H1 (cell line): Measurements from ENCODE around the gene USP16. TPM values are rescaled to one million over a fixed set of nuclear protein-coding genes. Genes with fewer than 3 reads are reported as not detected.
"Not testable (repeated sequence)": the region's sequence is repeated elsewhere in the genome, so short reads cannot be mapped to it uniquely, and the experiment has no call there.

ENCODE experiments used
- CTCF ChIA-PET: fragments of 300-600 bp; sonication (Branson Sonifier 250); formaldehyde crosslinking; loops from one replicate; lab custom pipeline; 2021; ENCODE audit not compliant: partially characterized antibody; lab: Charles Lee
- POLR2A ChIA-PET: fragments of 300-600 bp; sonication (Branson Sonifier 250); formaldehyde crosslinking; loops from one replicate; lab custom pipeline; 2021; ENCODE audit warnings: inconsistent platforms; ENCODE audit not compliant: partially characterized antibody; lab: Charles Lee
- DNase-seq, 2 experiments: peaks; one replicate each; pipeline versions ENCODE4 v3.0.0 to v3.0.0-alpha.2; 2010 to 2022; ENCODE audit warnings: low spot score in 2 of 2, low read depth in 1 of 2, mixed read lengths in 1 of 2
- FAIRE-seq: peaks from 2 replicates; lab custom pipeline; 2011; peaks lifted over from hg19 to GRCh38; lab: Jason Lieb, UNC
- H2AFZ ChIP-seq: 2 replicates; pipeline ENCODE4 v1.8.1; 2012; ENCODE audit warnings: low read length, inconsistent platforms
- H2AK5ac ChIP-seq: 2 replicates; pipeline ENCODE4 v1.6.1; 2013; ENCODE audit warnings: low read depth, low read length
- H2BK120ac ChIP-seq: replicated peaks from 2 replicates; pipeline ENCODE3; 2013; ENCODE audit warnings: low read depth, low read length, inconsistent platforms
- H2BK12ac ChIP-seq: 2 replicates; pipeline ENCODE4 v1.6.1; 2013; ENCODE audit warnings: low read depth, low read length
- H2BK15ac ChIP-seq: 2 replicates; pipeline ENCODE4 v1.6.1; 2013; ENCODE audit warnings: low read length
- H2BK20ac ChIP-seq: 2 replicates; pipeline ENCODE4 v1.6.1; 2013; ENCODE audit warnings: low read length
- H2BK5ac ChIP-seq: 2 replicates; pipeline ENCODE4 v1.6.1; 2013; ENCODE audit warnings: low read depth, low read length
- H3K14ac ChIP-seq: 2 replicates; pipeline ENCODE4 v1.6.1; 2013; ENCODE audit warnings: inconsistent platforms; ENCODE audit not compliant: insufficient read length
- H3K18ac ChIP-seq: 2 replicates; pipeline ENCODE4 v1.6.1; 2013; ENCODE audit warnings: low read length; ENCODE audit errors: extremely low read depth
- H3K23ac ChIP-seq: 2 replicates; pipeline ENCODE4 v1.6.1; 2013; ENCODE audit warnings: inconsistent platforms; ENCODE audit not compliant: insufficient read length
- H3K23me2 ChIP-seq: 2 replicates; pipeline ENCODE4 v1.6.1; 2013; ENCODE audit warnings: low read depth, low read length
- H3K27ac ChIP-seq: 2 replicates; pipeline ENCODE4 v1.6.1; 2011; ENCODE audit warnings: low read depth, low read length, inconsistent platforms
- H3K27me3 ChIP-seq, 4 experiments: replicated peaks in 1 of 4; 1 replicate in 1 of 4; 2 replicates in 3 of 4; pipeline versions ENCODE4 v1.6.1 to v1.8.1; 2011 to 2013; ENCODE audit warnings: low read length in 3 of 4, mild to moderate bottlenecking in 3 of 4, inconsistent platforms in 2 of 4, mixed read lengths in 2 of 4, moderate library complexity in 1 of 4; ENCODE audit not compliant: control insufficient read depth in 3 of 4, insufficient read depth in 3 of 4; ENCODE audit errors: extremely low read depth in 1 of 4
- H3K36me3 ChIP-seq, 4 experiments: 2 replicates each; pipeline versions ENCODE4 v1.6.1 to v1.8.1; 2011 to 2013; ENCODE audit warnings: mild to moderate bottlenecking in 4 of 4, low read length in 3 of 4, moderate library complexity in 2 of 4, control low read depth in 1 of 4, inconsistent platforms in 1 of 4; ENCODE audit not compliant: insufficient read depth in 4 of 4, control insufficient read depth in 2 of 4
- H3K4ac ChIP-seq: replicated peaks from 2 replicates; pipeline ENCODE3; 2013; ENCODE audit warnings: low read length, low read depth, mixed read lengths, inconsistent platforms; ENCODE audit not compliant: insufficient read length
- H3K4me1 ChIP-seq, 4 experiments: replicated peaks in 1 of 4; 1 replicate in 1 of 4; 2 replicates in 3 of 4; pipeline versions ENCODE4 v1.6.1 to v1.8.1; 2011 to 2013; ENCODE audit warnings: low read length in 3 of 4, inconsistent platforms in 2 of 4, mixed read lengths in 1 of 4; ENCODE audit not compliant: insufficient read depth in 4 of 4, control insufficient read depth in 3 of 4
- H3K4me2 ChIP-seq, 2 experiments: 2 replicates each; pipeline versions ENCODE4 v1.6.1 to v1.8.1; 2011 to 2013; ENCODE audit warnings: low read depth in 2 of 2, low read length in 2 of 2, control low read depth in 1 of 2, inconsistent platforms in 1 of 2, mild to moderate bottlenecking in 1 of 2; ENCODE audit not compliant: insufficient read depth in 1 of 2
- H3K4me3 ChIP-seq, 4 experiments: fragments of 200-600, 300-600 bp in 1 of 4; sonication (generic), shearing (Covaris generic), sonication (Bioruptor Twin) in 1 of 4; 2 replicates each; pipeline versions ENCODE4 v1.5.1 to v1.8.1; 2011 to 2016; ENCODE audit warnings: low read length in 4 of 4, low read depth in 3 of 4, control low read depth in 2 of 4, inconsistent platforms in 2 of 4, mild to moderate bottlenecking in 2 of 4, mixed read lengths in 1 of 4, moderate library complexity in 1 of 4; ENCODE audit not compliant: insufficient read depth in 2 of 4; ENCODE audit errors: extremely low read depth in 1 of 4
- H3K56ac ChIP-seq: replicated peaks from 2 replicates; pipeline ENCODE3; 2013; ENCODE audit warnings: low read depth, mild to moderate bottlenecking, mixed read lengths, low read length, inconsistent platforms; ENCODE audit not compliant: insufficient read length
- H3K79me1 ChIP-seq: 2 replicates; pipeline ENCODE4 v1.6.1; 2013; ENCODE audit warnings: low read depth, low read length, control low read depth
- H3K79me2 ChIP-seq, 2 experiments: 2 replicates each; pipeline versions ENCODE4 v1.6.1 to v1.8.1; 2012 to 2013; ENCODE audit warnings: low read length in 2 of 2, mild to moderate bottlenecking in 2 of 2, inconsistent platforms in 1 of 2; ENCODE audit not compliant: insufficient read depth in 2 of 2, control insufficient read depth in 1 of 2
- H3K9ac ChIP-seq, 4 experiments: replicated peaks in 1 of 4; 1 replicate in 1 of 4; 2 replicates in 3 of 4; pipeline versions ENCODE4 v1.6.1 to v1.8.1; 2011 to 2013; ENCODE audit warnings: low read depth in 3 of 4, low read length in 3 of 4, control low read depth in 2 of 4, mild to moderate bottlenecking in 2 of 4, moderate library complexity in 2 of 4, inconsistent platforms in 1 of 4; ENCODE audit errors: extremely low read depth in 1 of 4
- H3K9me3 ChIP-seq, 2 experiments: 2 replicates each; pipeline versions ENCODE4 v1.6.1 to v1.8.1; 2012 to 2013; ENCODE audit warnings: mild to moderate bottlenecking in 2 of 2, moderate library complexity in 2 of 2, control low read depth in 1 of 2, inconsistent platforms in 1 of 2, low read depth in 1 of 2, low read length in 1 of 2, mixed read lengths in 1 of 2; ENCODE audit not compliant: insufficient read depth in 2 of 2
- H4K20me1 ChIP-seq, 2 experiments: replicated peaks in 1 of 2; 2 replicates each; pipeline versions ENCODE3 to v1.8.1; 2011 to 2013; ENCODE audit warnings: inconsistent platforms in 2 of 2, low read length in 2 of 2, mild to moderate bottlenecking in 1 of 2; ENCODE audit not compliant: insufficient read depth in 2 of 2, control insufficient read depth in 1 of 2
- H4K5ac ChIP-seq: 2 replicates; pipeline ENCODE4 v1.6.1; 2013; ENCODE audit warnings: low read length, low read depth, mixed read lengths, inconsistent platforms; ENCODE audit not compliant: insufficient read length
- H4K8ac ChIP-seq: 2 replicates; pipeline ENCODE4 v1.8.0; 2013; ENCODE audit warnings: mild to moderate bottlenecking, moderate library complexity, low read length, inconsistent platforms; ENCODE audit not compliant: insufficient read depth; ENCODE audit errors: extremely low read depth
- H4K91ac ChIP-seq: replicated peaks from 2 replicates; pipeline ENCODE3; 2013; ENCODE audit warnings: low read length, mixed read lengths, inconsistent platforms; ENCODE audit not compliant: insufficient read length
- WGBS, 2 experiments: shearing (Covaris generic) in 1 of 2; methylation state at CpG; one replicate each; pipeline versions ENCODE4 v1.1.6 to v1.1.7; 2013 to 2015; ENCODE audit warnings: low lambda C conversion rate in 2 of 2, mixed read lengths in 2 of 2, inconsistent platforms in 1 of 2, low coverage in 1 of 2, missing lambda C conversion rate in 1 of 2; ENCODE audit not compliant: insufficient replicate concordance in 2 of 2, insufficient coverage in 1 of 2, insufficient read length in 1 of 2; ENCODE audit errors: extremely low coverage in 1 of 2, missing lambda C conversion rate in 1 of 2; 5-methylcytosine and 5-hydroxymethylcytosine counted together
- polyA plus RNA-seq, 7 experiments: library from polyadenylated mRNA; depleted of rRNA in 3 of 7; stranded (reverse) in 5 of 7; unstranded in 2 of 7; fragments of >200 nt in 5 of 7; fragments of 200-250 nt in 2 of 7; gene quantifications; 1 replicate in 5 of 7; 2 replicates in 1 of 7; 4 replicates in 1 of 7; pipeline versions ENCODE4 v1.2.1 to v1.2.3, GENCODE V29; 2011 to 2013; ENCODE audit warnings: missing spikeins in 2 of 7, mixed read lengths in 2 of 7
- total RNA-seq: library from RNA; stranded (reverse); fragmentation: NEBNext Ultra II Directional; extraction: Animal tissue kit (Norgen Biotek cat#: 25700); gene quantifications from 2 replicates; pipeline ENCODE4 v1.2.1, GENCODE V29; 2021

USP16 gene
- total and polyA plus RNA-seq, 2 of the 8 experiments (the other 6 are each of a cell fraction or from before 2014, with no cell fraction given), result 3.4 to 19.1 TPM

DNA sequence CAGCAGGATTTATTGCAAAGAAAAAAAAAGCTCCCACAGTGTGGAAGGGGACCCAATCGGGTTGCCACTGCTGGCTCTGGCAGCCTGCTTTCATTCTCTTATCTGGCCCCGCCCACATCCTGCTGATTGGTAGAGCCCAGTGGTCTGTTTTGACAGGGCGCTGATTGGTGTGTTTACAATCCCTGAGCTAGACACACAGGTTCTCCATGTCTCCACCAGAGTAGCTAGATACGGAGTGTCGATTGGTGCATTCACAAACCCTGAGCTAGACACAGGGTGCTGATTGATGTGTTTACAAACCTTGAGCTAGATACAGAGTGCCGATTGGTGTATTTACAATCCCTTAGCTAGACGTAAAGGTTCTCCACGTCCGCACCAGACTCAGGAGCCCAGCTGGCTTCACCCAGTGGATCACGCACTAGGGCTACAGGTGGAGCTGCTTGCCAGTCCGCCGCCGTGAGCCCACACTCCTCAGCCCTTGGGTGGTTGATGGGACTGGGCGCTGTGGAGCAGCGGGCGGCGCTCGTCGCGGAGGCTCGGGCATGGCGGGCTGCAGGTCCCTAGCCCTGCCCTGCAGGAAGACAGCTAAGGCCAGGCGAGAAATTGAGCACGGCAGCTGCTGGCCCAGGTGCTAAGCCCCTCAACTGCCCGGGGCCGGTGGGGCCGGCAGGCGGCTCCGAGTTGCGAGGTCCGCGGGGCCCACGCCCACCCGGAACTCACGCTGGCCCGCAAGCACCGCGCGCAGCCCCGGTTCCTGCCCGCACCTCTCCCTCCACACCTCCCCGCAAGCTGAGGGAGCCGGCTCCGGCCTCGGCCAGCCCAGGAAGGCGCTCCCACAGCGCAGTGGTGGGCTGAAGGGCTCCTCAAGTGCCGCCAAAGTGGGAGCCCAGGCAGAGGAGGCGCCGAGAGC, 52.5 kb downstream of the USP16 start:
- not testable (repeated sequence) for H3K14ac ChIP-seq, H3K4ac ChIP-seq, H3K27ac ChIP-seq, H2BK12ac ChIP-seq, H3K79me1 ChIP-seq, H2AK5ac ChIP-seq, H3K23me2 ChIP-seq, H2BK5ac ChIP-seq, H4K91ac ChIP-seq, DNase-seq, H3K9ac ChIP-seq, H3K23ac ChIP-seq, H3K56ac ChIP-seq, H2BK120ac ChIP-seq, H3K18ac ChIP-seq, H3K4me1 ChIP-seq, H2BK20ac ChIP-seq, FAIRE-seq, H3K36me3 ChIP-seq, H3K27me3 ChIP-seq, H3K9me3 ChIP-seq, H2BK15ac ChIP-seq, H4K5ac ChIP-seq, H4K20me1 ChIP-seq
- POLR2A ChIA-PET, result interaction anchor here (0.6 to 1.2 kb wide), 2 partner anchors 8 to 20 kb away, joined by 3 read pairs; no protein-coding TSS in a partner anchor
- peaks cover 15% of the 10 kb centered on the region in 2 experiments for H3K79me2 ChIP-seq
- peak overlapping the region in 1 of 2 experiments; percentile 17; a peak in 1 of 4 replicates for H3K4me2 ChIP-seq
- CTCF ChIA-PET, result interaction anchor here (0.6 to 2.5 kb wide), 7 partner anchors 9 to 1484 kb away, joined by 3 to 7 read pairs (median 4); partner anchors contain the start of gene KRTAP19-7
- H3K4me3 ChIP-seq, result peak overlapping the region in 1 of 4 experiments; percentile 26; a peak in 1 of 8 replicates
- H4K8ac ChIP-seq, result peak overlapping the region; percentile 57; the same call in 1 of the 2 replicates
- 0 out of 2 replicates have a peak overlapping the region, but pooled peaks have one; percentile 22 for H2AFZ ChIP-seq
- 91% methylated on average over 49 of the region's 50 CpGs; no CpG with 5 or more reads in 1 of the 2 experiments for WGBS, 2 experiments
